SW 1271 (cell line): ENCODE measurements around the gene PKP3.
A peak's percentile ranks its signal among the peaks of the same experiment; 100 is the strongest.

Source experiments
- DNase-seq, 2 experiments: peaks; one replicate each; lab custom pipeline; 2025; lab: John Stamatoyannopoulos, UW

The PKP3 gene

DNA sequence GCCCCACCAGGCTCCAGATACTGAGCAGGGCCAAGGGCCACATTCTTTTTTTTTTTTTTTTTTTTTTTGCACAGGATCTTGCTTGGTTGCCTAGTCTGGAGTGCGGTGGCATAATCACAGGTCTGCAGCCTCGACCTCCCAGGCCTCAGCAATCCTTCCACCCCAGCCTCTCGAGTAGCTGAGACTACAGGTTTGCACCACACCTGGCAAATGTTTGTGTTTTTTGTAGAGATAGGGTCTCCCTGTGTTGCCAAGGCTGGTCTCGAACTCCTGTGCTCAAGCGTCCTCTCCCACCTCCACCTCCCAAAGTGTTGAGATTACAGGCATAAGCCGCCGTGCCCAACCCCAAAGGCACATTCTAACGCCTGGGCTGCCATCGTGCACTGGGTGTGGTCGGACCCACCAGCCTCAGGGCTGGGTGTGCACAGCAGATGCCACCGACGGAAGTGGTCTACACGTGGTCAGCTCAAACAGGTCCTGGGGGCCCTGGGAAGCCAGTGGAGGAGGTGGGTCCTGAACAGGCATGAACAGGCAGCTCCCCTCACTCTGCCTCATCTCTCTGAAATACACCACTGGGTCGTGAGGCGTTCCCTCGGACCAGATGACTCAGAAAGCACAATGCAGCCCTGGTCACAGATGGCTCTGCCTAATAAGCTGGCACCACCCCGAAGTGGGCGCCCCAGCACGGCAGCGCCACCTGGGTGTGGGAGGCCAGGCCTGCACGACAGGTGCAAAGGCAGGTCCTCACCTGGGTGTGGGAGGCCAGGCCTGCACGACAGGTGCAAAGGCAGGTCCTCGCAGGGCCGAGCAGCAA, 29.9 kb upstream of the PKP3 start:
- DNase-seq = no peak

- no peak for DNase-seq
Measured at GRCh38 chr11:364991-365725, 28.9 kb upstream of the PKP3 start.

- DNase-seq = no peak
Measured at GRCh38 chr11:365831-366230, 28.2 kb upstream of the PKP3 start.

GRCh38 chr11:367956-368413, 26.0 kb upstream of the PKP3 start:
- no peak for DNase-seq

- peak in 1 of 2 experiments; percentile 24 for DNase-seq
Measured at GRCh38 chr11:368414-369335, 25.3 kb upstream of the PKP3 start.

DNA sequence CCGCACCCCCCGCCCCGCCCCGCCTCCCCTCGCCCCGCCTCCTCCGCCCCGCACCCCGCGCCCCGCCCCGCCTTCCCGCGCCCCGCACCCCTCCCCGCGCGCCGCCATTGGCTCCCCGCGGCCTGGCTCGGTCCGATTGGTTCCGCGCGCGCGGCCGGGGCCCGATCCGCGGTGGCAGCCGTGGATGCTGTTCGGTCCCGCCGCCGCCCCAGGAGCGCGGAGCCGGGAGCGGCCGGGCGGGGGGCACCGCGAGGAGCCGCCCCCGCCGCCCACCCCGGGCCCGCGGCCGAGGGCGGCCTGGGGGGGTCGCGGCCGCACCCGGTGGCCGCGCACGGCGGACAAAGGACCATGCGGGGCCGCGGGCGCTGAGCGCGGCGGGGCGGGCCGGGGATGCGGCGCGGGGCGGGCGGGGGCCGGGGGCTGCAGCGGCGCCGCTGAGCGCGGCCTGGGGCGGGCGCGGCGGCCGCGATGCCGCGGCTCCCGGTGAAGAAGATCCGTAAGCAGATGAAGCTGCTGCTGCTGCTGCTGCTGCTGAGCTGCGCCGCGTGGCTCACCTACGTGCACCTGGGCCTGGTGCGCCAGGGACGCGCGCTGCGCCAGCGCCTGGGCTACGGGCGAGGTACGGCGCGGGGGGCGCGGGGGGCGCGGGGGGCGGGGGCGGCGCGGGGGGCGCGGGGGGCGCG, 24.5 kb upstream of the PKP3 start, which contains the start of gene B4GALNT4:
Gene B4GALNT4 (plus strand): TSS at position 164 of the 683 bp plus-strand sequence. CDS start 305 bp downstream, at position 469.
- no peak for DNase-seq

GRCh38 chr11:370070-370941, 23.7 kb upstream of the PKP3 start:
- DNase-seq = no peak

DNA sequence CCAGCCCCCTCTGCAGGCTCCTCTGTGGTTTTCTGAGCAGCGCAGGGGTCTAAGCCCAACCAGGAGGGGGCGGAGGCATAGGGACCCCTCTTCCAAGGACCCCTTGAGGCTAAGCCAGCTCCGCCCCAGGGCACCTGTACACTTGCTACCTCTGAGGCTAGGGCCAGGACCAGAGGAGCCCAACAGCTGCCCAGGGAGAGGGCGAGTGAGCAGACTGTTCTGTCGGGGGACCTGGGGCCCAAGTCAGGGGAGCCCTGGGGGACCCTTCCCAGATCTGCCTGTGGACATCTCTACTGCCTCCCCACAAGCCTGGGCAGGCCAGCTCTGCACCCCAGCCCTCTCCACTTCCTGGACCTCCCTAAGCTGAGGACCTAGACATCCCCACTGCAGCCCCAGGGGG, 23.0 kb upstream of the PKP3 start:
- no peak for DNase-seq

DNA sequence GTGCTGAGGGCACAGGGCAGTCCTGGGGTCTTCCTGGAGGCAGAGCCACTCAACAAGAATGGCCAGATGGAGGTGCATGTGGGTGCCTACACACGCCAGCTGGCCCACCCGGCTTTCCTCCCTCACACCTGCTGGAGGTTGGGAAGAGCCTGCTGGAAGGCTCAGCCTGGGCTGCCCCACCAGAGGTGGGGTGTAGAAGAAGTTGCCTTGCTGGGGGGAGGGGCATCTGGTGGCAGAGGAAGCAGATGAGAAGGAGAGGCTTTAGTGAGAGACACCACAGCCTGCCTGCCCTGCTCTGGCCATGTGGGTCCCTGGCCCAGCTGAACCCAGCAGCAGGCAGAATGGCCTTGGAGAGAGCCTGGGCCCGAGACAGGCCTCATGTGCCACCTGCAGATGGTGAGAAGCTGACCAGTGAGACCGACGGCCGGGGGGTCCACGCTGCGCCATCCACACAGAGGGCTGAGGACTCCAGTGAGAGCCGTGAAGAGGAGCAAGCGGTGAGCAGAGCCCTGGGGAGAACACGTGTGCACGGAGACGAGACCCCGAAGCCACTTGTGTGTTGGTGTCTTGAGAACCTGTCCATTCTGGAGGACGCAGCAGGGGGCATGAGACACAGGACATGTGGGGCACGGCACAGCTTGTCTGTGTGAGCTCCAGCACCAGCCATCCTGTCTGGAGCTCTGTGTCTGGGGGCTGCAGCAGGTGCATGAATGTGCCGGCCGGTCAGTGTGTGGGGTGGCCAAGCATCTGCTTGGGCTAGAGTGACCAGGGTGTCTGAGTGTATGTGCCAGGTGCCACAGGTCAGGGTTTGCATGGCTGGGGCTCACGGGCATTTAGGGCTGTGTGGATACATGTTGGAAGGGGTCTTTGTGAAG, 22.1 kb upstream of the PKP3 start:
- no peak for DNase-seq

DNA sequence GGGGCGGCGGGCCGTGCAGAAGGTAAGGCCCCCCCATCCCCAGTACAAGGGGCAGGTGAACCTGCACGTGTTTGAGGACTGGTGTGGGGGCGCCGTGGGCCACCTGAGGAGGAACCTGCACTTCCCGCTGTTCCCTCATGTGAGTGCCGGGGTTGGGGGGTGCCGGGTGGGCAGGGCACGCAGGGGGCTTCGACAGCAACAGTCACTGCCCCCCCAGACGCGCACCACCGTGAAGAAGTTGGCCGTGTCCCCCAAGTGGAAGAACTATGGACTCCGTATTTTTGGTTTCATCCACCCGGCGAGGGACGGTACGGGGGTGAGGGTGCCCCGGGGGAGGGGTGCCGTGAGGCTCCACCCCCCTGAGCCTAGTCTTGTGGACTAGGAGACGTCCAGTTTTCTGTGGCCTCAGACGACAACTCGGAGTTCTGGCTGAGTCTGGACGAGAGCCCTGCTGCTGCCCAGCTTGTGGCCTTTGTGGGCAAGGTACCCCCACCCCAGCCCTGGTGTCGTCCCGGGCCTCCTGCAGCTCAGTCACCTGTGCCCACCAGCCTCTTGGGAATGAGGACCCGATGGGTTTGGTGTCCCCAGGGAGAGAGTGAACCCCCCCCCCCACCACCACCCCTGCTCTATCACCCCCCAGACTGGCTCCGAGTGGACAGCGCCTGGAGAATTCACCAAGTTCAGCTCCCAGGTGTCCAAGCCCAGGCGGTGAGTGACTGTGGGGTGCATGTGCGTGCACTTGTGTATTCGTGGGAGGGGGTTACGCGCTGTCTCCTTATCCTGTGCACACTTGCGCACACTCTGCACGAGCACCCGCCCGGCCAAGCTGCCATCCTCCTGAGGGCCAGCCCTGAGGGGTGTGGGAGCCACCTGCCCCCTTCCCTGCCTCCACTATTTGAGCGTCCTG, 20.9 kb upstream of the PKP3 start:
- DNase-seq = no peak

DNA sequence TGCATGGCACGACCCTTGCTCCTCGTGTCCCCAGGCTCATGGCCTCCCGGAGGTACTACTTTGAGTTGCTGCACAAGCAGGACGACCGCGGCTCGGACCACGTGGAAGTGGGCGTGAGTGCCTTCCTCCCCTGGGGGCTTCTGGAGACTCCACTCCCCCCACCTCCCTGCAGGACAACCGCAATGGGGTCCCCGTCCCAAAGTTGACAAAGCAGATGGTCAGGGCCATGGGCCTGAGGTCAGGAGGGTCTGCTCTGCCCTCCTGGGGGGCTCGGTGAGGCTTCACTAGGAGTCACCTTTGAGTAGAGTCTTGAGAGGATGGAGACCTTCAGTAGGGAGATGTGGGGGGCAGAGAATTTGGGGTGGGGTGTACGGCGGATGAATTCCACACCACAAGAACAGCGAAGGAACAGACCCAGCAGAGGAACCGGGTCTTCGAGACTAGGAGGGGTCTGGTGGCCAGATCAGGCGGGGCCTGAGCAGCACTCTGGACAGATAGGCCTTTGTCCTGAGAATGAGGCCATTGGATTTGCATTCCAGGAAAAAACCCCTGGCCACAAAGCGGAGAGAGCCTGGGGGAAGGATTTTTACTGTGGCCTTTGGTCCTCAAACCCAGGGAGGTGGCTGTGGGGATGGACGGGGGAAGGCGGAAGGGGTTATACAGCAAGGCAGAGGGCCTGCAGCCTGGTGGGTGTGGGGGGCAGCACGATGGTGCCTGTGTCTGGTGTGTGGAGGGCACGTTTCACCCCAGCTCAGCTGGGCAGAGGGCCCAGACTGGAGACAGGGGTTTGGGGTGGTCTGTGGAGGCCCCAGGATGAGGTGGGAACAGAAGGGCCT, 20.1 kb upstream of the PKP3 start:
- no peak for DNase-seq

DNA sequence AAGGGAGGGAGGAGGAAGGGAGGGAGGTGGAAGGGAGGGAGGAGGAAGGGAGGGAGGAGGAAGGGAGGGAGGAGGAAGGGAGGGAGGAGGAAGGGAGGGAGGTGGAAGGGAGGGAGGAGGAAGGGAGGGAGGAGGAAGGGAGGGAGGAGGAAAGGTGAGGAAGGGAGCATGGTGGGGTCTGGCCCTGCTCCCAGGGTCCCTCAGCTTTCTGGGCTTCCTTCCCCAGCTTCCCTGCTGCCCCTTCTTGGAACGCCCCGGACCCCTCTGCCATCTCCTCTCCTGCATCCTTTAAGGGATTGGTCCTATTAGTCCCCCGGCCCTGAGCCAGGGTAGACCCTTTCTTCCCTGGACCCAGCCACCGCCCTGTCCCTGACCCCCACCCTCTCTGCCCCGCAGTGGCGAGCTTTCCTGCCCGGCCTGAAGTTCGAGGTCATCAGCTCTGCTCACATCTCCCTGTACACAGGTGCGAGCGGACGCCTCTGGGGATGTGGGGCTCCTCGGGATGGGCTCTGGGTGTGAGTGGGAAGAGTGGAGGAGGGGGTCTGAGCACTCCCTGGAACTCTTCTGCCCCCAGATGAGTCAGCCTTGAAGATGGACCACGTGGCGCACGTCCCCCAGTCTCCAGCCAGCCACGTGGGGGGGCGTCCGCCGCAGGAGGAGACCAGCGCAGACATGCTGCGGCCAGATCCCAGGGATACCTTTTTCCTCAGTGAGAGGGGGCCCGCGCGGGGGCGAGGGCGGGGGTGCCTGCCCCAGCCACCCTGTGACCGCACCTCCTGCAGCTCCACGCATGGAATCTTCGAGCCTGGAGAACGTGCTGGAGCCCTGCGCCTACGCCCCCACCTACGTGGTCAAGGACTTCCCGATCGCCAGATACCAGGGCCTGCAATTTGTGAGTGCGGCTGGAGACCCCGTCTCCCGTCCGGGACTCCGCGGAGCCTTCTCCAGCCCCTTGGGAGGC, 18.7 kb upstream of the PKP3 start:
- DNase-seq = no peak

GRCh38 chr11:376531-377173, 17.4 kb upstream of the PKP3 start:
- DNase-seq = no peak

DNA sequence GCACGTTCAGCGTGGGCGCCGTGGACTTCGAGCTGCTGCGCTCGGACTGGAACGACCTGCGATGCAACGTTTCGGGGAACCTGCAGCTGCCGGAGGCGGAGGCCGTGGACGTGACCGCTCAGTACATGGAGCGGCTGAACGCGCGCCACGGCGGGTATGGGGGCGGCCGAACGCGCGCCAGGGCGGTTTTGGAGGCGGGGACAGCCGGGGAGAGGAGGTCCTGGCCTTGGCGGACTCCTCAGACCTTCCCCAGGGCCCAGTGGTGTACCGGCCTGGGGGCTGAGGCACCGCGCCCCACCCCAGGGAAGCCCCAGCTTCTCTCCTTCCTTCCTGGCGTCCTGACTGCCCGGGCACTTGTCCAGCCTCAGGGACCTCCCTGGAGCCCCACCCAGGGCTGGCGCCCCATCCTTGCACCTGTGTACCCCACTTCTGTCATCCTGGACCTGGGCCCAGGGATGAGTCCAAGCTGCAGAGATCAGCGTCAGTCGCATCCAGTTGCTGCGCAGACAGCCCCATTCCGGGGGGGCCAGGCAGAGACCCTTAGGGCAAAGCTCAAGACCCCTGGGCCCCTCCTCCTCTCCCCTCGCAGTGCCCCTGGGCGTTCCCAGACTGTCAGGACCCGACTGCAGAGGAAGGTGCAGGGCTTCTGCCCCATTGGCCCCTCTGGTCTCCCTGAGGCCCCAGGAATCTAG, 16.7 kb upstream of the PKP3 start:
- DNase-seq = no peak

DNA sequence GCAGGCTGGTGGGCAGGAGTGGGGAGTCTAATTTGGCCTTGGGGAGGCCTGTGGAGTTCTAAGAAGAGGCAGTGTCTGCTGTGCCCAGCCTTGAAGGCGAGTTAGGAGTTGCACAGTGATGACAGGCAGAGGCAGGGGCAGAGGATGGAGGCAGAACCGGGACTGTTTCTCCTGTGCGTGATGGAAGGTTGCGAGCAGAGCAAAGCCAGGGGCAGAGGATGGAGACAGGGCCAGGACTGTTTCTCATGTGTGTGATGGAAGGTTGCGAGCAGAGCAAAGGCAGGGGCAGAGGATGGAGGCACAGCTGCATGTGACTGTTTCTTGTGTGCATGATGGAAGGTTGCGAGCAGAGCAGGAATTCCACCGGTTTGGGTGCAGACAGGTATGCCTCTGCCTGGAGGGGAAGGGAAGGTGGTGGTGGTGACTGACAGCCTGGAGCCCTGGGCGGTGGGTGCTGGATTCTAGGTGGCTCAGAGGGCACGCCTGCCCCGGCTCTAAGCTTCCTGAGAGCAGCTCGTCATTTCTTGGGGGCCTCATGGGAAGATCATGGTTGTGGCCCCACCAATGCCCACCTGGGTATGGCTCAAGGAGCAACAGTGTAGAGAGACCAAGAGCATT, 16.0 kb upstream of the PKP3 start:
- no peak for DNase-seq
